GM20431 (cell line): ENCODE results near the gene ST6GALNAC4.

Experiments used
- in situ Hi-C: fragments of 300-500 bp; cut with MseI, MboI; formaldehyde crosslinking; loops from one replicate; pipeline ENCODE4 v1.15.0; 2020; ENCODE audit warnings: low sequenced_read_pairs; ENCODE audit not compliant: unreplicated experiment

Gene ST6GALNAC4

GRCh38 chr9:127915801-127916719 lies 781 bp downstream of the ST6GALNAC4 start:
- in situ Hi-C loops, result no loop called here

GRCh38 chr9:127915325-127915752 lies 1.5 kb downstream of the ST6GALNAC4 start:
- in situ Hi-C loops, result no loop called here

- in situ Hi-C loops, result no loop called here
These were observed 3.2 kb downstream of the ST6GALNAC4 start for GRCh38 chr9:127913682-127914081.

- in situ Hi-C loops, result no loop called here
These were observed 4.0 kb downstream of the ST6GALNAC4 start for GRCh38 chr9:127912882-127913281.

DNA sequence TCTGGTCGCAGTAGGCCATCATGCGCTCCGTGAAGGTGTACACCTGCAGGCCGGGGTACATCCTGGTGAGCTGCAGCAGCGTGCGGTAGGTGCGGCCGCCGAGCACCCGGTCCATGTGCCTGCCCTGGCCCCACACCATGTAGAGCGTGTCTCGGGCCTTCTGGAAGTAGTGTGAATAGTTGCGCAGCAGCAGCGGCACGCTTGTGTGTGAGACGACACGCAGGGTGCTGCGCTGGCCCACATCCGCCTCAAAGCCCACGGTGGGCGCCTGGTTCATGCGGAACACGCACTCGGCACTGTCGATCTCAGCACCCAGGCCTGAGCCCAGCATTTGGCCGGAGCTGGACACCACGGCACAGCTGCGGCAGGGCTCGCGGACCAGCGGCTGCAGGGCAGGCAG lies 4.5 kb downstream of the ST6GALNAC4 start:
- in situ Hi-C loops, result no loop called here

DNA sequence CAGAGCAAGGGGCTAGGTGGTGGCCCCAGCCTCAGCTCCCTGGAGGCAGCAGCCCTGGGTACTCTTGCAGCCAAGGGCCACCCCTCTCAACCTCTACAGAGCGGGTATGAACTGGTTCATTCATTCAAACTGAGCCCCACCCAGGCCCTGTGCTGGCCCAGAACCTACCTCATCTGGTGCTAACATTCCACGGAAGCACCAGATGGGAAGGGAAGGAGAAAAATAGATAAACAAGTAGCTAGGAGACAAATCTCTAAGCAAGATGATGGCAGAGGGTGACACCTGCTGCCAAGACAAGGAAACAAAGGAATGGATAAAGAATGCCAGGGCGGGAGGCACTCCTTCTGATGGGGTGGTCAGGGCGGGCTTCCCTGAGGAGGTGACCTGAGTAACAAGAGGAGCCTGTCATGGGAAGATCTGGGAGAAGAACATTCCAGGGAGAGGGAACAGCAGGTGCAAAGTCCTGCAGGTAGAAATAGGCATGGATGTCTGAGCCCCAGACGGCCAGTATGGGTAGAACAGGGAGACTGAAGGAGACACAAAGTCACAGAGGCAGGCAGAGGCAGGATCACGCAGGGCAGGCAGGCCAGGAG lies 6.1 kb downstream of the ST6GALNAC4 start:
- in situ Hi-C loops, result no loop called here

GRCh38 chr9:127909839-127910273 lies 7.0 kb downstream of the ST6GALNAC4 start:
- in situ Hi-C loops, result no loop called here

- in situ Hi-C loops, result no loop called here
These were observed 8.2 kb downstream of the ST6GALNAC4 start for GRCh38 chr9:127908660-127908926.

DNA sequence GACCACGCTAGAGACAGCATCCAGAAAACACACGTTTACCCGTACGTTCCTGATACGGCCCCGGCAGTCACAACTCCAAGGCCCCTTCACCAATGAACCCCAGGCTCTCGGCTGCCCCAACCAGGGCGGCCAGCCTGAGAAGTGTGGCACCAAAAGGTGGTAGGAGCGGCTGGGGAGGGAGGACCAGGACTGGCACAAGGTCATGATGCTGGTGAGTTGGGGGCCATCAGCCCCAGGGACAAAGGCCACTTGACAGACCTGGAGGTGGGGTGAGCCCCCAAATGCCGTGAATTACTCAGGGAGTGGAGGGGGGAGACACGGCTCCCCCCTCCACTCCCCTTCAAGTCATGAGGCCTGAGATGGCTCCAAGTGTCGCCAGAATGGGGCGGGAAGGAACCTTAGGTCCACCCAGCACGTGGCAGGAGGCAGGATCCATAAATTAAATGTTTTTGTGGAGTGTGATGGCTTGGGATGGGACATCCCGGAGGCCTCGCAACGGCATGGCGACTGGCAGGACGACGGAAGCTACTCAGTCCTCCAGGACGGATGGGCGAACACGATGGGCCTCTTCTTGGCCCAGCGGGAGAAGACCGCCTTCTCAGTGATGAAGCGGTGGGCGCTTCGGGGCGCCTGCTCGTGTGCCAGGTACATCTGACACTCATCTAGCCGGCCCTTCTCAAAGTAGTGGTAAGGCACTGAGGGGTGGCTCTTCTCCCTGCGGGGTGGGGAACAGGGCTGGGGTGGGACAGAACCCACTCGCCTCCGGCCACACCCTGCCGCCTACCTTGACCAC lies 8.8 kb downstream of the ST6GALNAC4 start:
- in situ Hi-C loops, result no loop called here

- in situ Hi-C loops, result no loop called here
These were observed 11.1 kb downstream of the ST6GALNAC4 start for GRCh38 chr9:127905788-127906191.

GRCh38 chr9:127905004-127905728 lies 11.7 kb downstream of the ST6GALNAC4 start:
- in situ Hi-C loops, result no loop called here

DNA sequence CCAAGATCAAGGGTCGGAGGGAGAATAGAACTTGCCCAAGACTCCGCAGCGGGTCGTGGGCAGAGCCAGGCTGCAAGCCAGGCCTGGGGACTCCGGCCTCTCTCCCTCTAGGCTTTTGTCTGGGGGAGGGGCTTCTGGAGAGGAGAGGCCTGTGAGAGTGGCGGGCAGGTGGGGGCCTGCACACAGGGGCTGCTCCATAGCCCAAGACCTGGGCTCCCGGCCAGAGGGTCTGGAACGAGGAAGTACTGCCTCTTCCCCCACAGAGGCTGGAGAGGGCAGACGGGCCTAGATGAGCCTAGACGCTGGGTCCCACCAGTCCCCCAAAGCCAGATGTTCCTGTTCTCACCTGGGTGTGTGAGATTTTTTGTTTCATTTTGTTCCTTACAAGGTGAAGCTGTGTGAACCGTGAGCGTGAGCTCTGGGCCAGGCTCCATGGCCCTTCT lies 12.3 kb downstream of the ST6GALNAC4 start:
- in situ Hi-C loops, result no loop called here

- in situ Hi-C loops, result no loop called here
These were observed 13.0 kb downstream of the ST6GALNAC4 start for GRCh38 chr9:127903557-127904475.

DNA sequence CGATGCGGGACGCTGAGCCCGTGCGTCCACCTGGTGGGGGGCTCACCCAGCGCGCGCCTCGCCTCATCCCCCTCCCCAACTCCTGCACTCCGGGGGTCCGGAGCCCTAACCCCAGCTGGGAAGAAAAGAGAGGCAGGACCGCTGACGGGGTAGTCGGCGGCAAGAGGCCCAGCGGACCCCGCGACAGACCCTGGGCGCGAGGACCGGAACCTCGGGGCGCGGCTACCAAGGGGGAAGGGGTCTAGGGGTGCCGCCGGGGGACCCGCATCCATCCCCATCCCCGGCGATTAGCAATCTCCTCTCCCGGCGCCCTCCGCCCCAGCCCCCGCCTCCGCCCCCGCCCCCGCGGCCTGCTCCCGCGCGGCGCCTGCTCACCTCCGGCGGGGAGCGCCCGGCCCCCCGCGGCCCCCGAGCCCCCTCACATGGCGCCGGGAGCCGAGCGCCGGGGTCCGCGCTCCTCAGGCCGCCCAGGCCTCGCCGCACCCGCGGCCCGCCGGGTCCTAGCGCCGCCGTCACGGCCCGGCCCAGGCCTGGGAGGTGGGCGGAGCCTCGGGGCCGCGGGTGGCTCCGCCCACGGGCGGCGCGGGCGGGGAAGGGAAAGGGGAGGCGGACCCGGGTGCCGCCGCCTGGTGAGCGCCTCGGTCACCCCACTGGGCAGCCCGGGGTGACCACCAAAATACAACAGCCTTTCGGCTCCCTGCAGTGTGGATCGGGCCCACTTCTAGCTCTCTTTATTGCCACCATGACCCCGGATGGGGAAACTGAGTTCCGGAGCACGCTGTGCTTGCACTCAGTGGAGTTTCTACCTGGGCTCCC lies 17.5 kb downstream of the ST6GALNAC4 start, which contains the start of gene ST6GALNAC6:
Gene ST6GALNAC6, minus strand, starts transcription at position 476 of the 816 bp plus-strand sequence. CDS start 1,622 bp downstream, outside the sequence.
- in situ Hi-C loops, result no loop called here

- in situ Hi-C loops, result no loop called here
These were observed 18.3 kb downstream of the ST6GALNAC4 start for GRCh38 chr9:127898433-127899127.

GRCh38 chr9:127897193-127897692 lies 19.6 kb downstream of the ST6GALNAC4 start:
- in situ Hi-C loops, result no loop called here

- in situ Hi-C loops, result no loop called here
These were observed 20.2 kb downstream of the ST6GALNAC4 start for GRCh38 chr9:127896395-127897192.
